NCI-H524 (cell line): ENCODE measurements around the gene TPT1.
A peak's percentile ranks its signal among the peaks of the same experiment; 100 is the strongest.
"Not testable (repeated sequence)": the region's sequence is repeated elsewhere in the genome, so short reads cannot be mapped to it uniquely, and the experiment has no call there.

Experiments used
- DNase-seq, 2 experiments: peaks; one replicate each; lab custom pipeline; 2025; lab: John Stamatoyannopoulos, UW

TPT1 gene

DNA sequence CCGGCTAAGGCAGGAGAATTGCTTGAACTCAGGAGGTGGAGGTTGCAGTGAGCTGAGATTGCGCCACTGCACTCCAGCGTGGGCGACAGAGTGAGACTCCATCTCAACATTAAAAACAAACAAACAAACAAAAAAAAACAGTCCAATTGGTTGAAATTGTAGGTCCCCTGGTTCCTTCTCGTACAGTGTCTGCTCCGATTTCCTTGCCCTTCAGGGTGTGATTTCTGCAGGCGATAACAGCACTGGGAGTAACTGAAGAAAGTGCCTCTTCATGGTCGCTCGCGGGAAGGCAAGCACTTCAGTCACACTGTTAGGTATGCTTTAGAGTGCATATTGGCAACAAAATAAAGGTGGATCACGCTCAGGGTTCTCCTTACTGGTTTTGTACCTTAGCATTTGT lies 39.7 kb downstream of the TPT1 start:
- no peak for DNase-seq

GRCh38 chr13:45300190-45300985 lies 40.6 kb downstream of the TPT1 start:
- no peak for DNase-seq

DNA sequence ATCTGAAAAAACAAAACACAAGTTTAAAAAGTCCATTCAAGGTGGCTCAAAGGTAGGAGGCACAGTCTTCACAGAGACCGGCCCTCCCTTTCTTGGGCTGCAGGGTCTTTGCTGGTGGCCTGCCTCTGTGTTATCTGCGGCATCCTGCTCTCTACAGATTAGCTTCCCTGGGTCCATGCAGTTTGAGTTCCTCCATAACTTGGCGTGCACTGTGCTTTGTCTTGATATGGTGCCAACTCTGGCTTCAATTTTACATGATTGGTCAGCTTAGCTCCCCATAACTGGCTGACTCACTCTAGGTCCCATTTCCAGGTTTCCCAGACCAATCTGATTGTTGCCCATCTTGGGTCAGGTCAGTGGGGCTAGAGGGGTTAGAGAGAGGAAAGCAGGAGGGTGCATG lies 41.8 kb downstream of the TPT1 start:
- DNase-seq, result no peak

- DNase-seq, result not testable (repeated sequence)
Observed at GRCh38 chr13:45298550-45298949, 42.4 kb downstream of the TPT1 start.

- DNase-seq, result no peak
Observed at GRCh38 chr13:45298206-45298505, 42.8 kb downstream of the TPT1 start.

DNA sequence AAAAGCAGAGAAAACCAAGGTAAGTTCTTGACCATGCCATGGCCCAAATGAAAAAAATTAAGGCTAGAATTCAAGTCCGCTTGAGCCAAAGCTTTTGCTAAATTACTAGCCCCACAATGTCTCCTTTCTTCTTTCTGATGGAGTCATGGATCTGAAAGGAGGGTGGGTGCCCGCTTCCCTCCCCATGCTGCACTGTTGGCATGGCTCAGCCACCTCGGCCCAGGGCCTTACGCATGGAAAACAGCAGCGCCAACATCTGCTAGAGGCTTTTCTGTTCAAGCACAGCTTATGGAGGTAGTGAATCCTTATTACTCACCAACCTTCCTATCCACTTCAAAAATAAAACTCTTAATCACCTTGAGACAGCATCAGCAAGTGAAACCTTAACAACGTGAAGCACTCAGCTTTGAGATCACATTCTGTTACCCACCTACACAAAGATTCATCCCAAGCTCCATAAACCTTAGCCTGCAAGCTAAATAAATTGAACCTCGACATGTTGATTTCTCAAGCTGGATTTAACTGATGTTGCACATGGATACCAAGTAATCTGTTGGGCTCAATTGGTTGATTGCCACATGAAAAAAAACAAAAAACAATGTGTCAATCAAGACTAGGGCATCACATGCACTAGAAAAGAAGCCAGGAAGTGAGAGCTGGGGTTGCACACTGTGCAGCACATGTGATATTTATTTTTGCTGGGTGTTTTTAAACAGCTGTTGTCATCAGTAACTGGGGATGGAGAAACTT lies 43.4 kb downstream of the TPT1 start:
- peak in 1 of 2 experiments; percentile 9 for DNase-seq

- no peak for DNase-seq
Observed at GRCh38 chr13:45296259-45296658, 44.7 kb downstream of the TPT1 start.

GRCh38 chr13:45295536-45295935 lies 45.4 kb downstream of the TPT1 start:
- DNase-seq, result no peak

- no peak for DNase-seq
Observed at GRCh38 chr13:45292176-45292575, 48.8 kb downstream of the TPT1 start.

GRCh38 chr13:45289936-45290563 lies 50.9 kb downstream of the TPT1 start:
- DNase-seq, result no peak
